ENCODE measurements around the gene MDGA2. TPM values are rescaled to one million over a fixed set of nuclear protein-coding genes. Genes with fewer than 3 reads are reported as not detected.

Gene MDGA2
- total RNA-seq, 6 donors from 2014 or later: 0.61 TPM; not detected in 5

- no peak overlapping the region for H3K4me3 ChIP-seq
- no peaks in the 10 kb centered on the region for H3K9me3 ChIP-seq
- no peaks in the 10 kb centered on the region for H3K4me1 ChIP-seq
- no peaks in the 10 kb centered on the region for H3K36me3 ChIP-seq
- WGBS, 2 donors: 58 to 65% methylated on average over 2 of the region's 2 CpGs
- DNase-seq (no peak), ATAC-seq (ENCODE audit: low FRiP score in 2 of 2) (no peak)
- TF ChIP-seq POLR2A (IDR thresholded peaks at IDR 0.05): no peak
- no peak for TF ChIP-seq CTCF (IDR thresholded peaks at IDR 0.05)
- no peak for TF ChIP-seq EP300 (IDR thresholded peaks at IDR 0.05)
- no peak for TF ChIP-seq POLR2AphosphoS5 (IDR thresholded peaks at IDR 0.05)
- no peak overlapping the region for H3K27ac ChIP-seq
- no peaks in the 10 kb centered on the region for H3K27me3 ChIP-seq
Measured at GRCh38 chr14:47662466-47662865, 12.9 kb downstream of the MDGA2 start.

GRCh38 chr14:47660158-47660557 is 15.2 kb downstream of the MDGA2 start:
- DNase-seq: no peak
- no peaks in the 10 kb centered on the region for H3K27me3 ChIP-seq
- H3K4me3 ChIP-seq: no peak overlapping the region
- H3K9me3 ChIP-seq: no peaks in the 10 kb centered on the region
- H3K4me1 ChIP-seq: no peaks in the 10 kb centered on the region
- no peak overlapping the region for H3K27ac ChIP-seq
- TF ChIP-seq EP300 (IDR thresholded peaks at IDR 0.05) (no peak), POLR2A (IDR thresholded peaks at IDR 0.05) (no peak), CTCF (IDR thresholded peaks at IDR 0.05) (no peak), POLR2AphosphoS5 (IDR thresholded peaks at IDR 0.05) (no peak)
- no peak for ATAC-seq (ENCODE audit: low FRiP score in 2 of 2)
- WGBS, 2 donors: 57 to 69% methylated on average over 2 of the region's 2 CpGs
- no peaks in the 10 kb centered on the region for H3K36me3 ChIP-seq

GRCh38 chr14:47658041-47658440 is 17.4 kb downstream of the MDGA2 start:
- WGBS, 2 donors: 72 to 100% methylated on average over 1 of the region's 1 CpG
- Histone ChIP-seq H3K4me3 (no peak overlapping the region), H3K27ac (no peak overlapping the region), H3K4me1 (no peaks in the 10 kb centered on the region), H3K9me3 (no peaks in the 10 kb centered on the region), H3K36me3 (no peaks in the 10 kb centered on the region), H3K27me3 (no peaks in the 10 kb centered on the region)
- DNase-seq (no peak), ATAC-seq (ENCODE audit: low FRiP score in 2 of 2) (no peak)
- TF ChIP-seq EP300 (IDR thresholded peaks at IDR 0.05): no peak
- TF ChIP-seq CTCF (IDR thresholded peaks at IDR 0.05): no peak
- TF ChIP-seq POLR2AphosphoS5 (IDR thresholded peaks at IDR 0.05): no peak
- TF ChIP-seq POLR2A (IDR thresholded peaks at IDR 0.05): no peak

- H3K36me3 ChIP-seq: no peaks in the 10 kb centered on the region
- ATAC-seq (ENCODE audit: low FRiP score in 2 of 2) (no peak), DNase-seq (no peak)
- H3K4me3 ChIP-seq: no peak overlapping the region
- WGBS, 2 donors: 78 to 87% methylated on average over 3 of the region's 3 CpGs
- H3K4me1 ChIP-seq: no peaks in the 10 kb centered on the region
- H3K27me3 ChIP-seq: no peaks in the 10 kb centered on the region
- H3K9me3 ChIP-seq: no peaks in the 10 kb centered on the region
- no peak overlapping the region for H3K27ac ChIP-seq
- TF ChIP-seq CTCF (IDR thresholded peaks at IDR 0.05): no peak
Measured at GRCh38 chr14:47657143-47657542, 18.3 kb downstream of the MDGA2 start.

- no peaks in the 10 kb centered on the region for H3K4me1 ChIP-seq
- H3K4me3 ChIP-seq: no peak overlapping the region
- no peaks in the 10 kb centered on the region for H3K9me3 ChIP-seq
- no peak overlapping the region for H3K27ac ChIP-seq
- ATAC-seq (ENCODE audit: low FRiP score in 2 of 2): no peak
- no peaks in the 10 kb centered on the region for H3K27me3 ChIP-seq
- no peak for TF ChIP-seq POLR2AphosphoS5 (IDR thresholded peaks at IDR 0.05)
- TF ChIP-seq POLR2A (IDR thresholded peaks at IDR 0.05): no peak
- TF ChIP-seq EP300 (IDR thresholded peaks at IDR 0.05): no peak
- no peak for TF ChIP-seq CTCF (IDR thresholded peaks at IDR 0.05)
- 86 to 93% methylated on average over 5 of the region's 5 CpGs for WGBS, 2 donors
- no peak for DNase-seq
- H3K36me3 ChIP-seq: no peaks in the 10 kb centered on the region
Measured at GRCh38 chr14:47651337-47651736, 24.1 kb downstream of the MDGA2 start.

All from upper lobe of left lung (tissue), 6 donors.